CD4-positive, alpha-beta T cell treated with Interleukin-15 for 4 hours (primary cell): ENCODE data around the gene PGS1.
"Not testable (repeated sequence)": the region's sequence is repeated elsewhere in the genome, so short reads cannot be mapped to it uniquely, and the experiment has no call there.

Experiments used
- DNase-seq: peaks from one replicate; pipeline ENCODE4 v3.0.0-alpha.2; 2020; ENCODE audit warnings: low spot score

The PGS1 gene

GRCh38 chr17:78378225-78379130, at the start of gene PGS1:
Gene PGS1 (plus strand): TSS chr17:78378649. CDS start chr17:78378666, 17 bp downstream.
- peak; percentile 77 for DNase-seq

DNA sequence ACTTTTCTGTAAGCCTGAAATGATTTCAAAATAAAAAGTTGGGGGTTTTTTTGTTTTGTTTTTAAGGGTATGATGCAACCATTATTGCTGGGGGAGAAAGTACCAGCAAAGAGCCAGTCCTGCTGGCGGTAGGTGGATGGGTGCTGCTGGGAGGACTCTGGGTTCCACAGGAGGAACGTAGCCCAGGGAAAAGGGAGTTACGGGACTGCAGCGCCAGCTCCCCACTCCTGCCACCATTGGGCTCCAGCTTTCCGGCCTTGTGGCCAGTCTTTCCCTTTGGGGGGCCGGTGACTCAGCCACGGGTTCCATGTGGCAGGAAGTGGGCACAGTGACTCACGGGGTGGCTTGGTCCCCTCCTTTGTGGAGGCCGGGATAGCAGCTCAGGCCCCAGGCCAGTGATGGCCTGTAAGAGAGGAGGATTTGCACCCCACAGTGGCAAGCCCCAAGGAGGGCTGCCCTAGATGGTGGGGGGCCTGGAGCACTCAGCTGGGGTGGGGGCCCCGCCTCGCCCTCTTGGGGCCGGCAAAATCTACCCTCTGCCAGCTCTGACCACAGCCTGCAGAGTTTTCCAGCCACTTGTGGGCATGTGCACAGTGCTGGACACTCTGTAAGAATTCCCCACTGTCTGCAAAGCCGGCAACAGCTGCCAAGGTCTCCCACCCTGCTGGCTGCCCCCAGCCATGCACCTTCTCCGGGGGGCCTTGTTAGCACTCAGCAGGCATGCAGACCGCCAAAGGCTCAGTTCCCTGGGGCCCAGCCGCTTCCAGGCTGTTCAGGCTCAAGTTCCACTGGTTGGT, 49.0 kb upstream of the PGS1 start:
- DNase-seq, result peak; percentile 33

- no peak for DNase-seq
Observed at GRCh38 chr17:78330570-78331224, 47.8 kb upstream of the PGS1 start.

- not testable (repeated sequence) for DNase-seq
Observed at GRCh38 chr17:78331355-78331754, 47.1 kb upstream of the PGS1 start.

DNA sequence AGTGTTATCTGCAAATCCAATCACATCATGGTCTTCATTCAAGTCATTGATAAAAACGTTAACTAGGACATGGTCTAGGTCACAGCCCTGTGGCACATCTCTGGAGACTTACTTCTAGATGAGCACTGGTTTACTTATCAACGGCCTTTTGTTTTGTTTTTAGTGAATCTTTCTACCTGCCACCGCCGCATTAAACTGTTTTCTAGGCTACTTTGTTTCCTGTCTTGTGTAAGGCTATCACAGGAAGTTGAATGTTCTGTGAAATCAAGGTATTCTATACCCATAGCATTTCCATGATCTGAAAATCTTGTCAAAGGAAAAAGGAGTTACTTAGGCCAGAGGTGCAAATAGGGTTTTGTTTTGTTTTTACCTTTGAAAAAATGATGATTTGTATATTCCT, 45.5 kb upstream of the PGS1 start:
- peak; percentile 34 for DNase-seq

- no peak for DNase-seq
Observed at GRCh38 chr17:78335209-78335608, 43.2 kb upstream of the PGS1 start.

- no peak for DNase-seq
Observed at GRCh38 chr17:78337244-78338109, 41.0 kb upstream of the PGS1 start.

DNA sequence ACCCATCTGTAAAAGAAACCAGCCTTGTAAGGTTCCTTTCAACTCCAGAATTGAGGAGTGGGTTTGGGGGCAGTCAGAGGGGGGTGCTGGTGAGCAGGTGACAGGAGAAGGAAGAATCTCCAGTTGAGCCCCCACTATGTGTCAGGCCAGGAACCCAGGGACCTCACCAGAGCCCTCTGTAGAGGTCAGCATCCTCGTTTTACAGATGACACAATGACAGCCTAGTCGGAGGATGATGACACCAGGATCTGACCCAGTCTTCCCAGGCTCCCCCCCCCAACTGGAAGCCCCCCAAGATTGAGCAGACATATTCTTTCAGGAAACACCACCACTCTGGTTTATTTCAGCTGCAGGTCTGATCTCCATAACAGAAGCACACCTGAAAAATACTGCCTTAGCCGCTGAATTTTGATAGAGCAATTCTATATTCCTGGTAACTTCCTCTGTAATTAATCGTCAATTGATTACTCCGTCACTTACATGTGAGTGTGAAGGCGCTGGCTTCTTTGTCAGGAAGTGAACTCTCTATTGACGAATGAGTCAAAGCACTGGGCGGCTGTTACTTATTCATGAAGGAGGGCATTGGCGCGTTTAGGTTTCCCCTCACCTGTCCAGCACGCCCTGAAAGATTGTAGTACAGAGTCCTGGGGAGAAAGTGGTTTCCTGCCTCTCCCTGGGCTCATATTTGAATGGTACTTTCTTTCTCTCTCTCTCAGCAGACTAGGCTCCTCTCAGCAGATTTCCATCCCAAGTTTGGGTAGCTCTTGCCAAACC, 39.8 kb upstream of the PGS1 start:
- DNase-seq, result peak; percentile 67

- no peak for DNase-seq
Observed at GRCh38 chr17:78340183-78340955, 38.1 kb upstream of the PGS1 start.

GRCh38 chr17:78341559-78342448, 36.6 kb upstream of the PGS1 start:
- DNase-seq, result no peak

DNA sequence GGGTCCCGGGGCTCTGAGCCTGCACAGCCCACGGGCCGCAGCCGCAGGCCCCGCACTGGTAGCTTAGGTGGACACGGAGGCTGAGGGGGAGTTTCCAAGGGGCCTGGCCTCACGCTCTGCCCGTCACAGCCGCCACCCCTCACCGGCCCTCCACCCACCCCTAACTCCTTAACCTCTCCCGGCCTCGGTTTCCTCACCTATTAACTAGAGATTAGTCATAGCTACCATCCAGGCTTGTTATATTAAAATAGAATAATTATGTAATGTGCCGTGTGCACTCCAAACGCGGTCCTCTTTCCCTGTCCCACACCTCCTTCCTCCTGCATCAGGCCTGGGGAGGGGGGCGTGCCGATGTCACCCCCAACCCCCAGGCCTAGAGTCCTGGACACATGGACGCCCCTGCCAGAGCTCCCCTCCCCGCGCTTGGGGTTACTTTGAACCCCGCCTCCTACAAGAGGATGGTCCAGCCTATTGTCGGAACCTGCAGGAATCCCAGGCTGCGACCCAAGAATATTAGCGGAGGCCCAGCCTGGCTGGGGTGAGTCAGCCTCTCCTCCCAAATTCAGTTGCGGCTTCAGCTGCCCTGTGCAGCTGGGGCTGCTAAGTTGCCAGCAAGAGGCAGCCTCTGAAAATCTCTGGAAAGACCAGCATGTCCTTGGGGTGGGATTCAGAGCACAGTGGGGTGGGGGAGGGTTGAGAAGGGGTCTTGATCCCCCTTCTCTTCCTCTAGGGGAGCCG, 35.8 kb upstream of the PGS1 start:
- DNase-seq, result no peak

DNA sequence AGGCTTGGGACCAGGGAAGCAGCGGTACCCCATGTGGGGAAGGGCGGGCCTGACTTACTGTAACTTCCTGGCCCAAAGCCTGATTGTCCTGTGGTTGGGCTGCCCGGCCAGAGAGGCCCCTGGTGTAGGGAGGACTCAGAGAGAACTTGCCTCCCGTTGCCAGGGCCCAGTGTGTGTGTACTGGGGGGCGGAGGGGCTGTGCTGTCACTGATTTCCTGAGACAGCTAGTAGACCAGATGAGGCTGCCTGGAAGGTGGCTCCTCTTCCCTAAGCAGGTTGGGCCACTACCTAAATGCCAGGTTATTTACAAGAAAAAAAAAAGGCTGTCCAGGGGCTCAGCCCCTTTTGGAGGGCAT, 35.3 kb upstream of the PGS1 start:
- DNase-seq, result no peak

DNA sequence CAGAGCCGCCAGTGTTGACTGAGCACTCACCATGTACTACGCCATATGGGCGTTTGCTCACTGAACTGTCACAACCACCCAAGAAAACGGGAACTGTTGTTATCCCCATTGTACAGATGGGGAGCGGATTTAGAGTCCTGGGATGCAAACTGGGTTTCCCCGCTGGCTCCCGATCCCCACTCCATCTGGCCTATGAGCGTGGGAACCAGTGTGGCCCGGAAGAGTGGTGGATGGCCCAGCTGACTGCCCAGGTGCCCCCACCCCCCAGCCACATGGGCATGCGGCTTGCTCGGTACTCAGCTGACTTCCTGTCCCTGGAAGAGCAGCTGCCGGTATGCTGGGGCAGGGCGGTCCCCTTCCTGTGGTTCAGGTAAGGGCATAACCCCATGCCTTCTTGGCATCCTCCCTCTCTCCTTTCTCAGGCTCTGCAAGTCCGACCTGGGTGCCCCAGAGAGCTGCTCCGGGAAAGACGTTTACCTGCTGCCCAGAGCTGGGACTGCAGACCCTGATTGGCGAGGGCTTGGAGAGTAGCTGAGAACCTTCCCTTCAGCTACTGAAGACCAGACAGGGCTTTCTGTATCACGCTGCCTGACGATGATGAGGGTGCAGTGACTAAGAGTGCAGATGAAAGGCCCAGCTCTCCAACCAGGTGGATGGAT, 34.8 kb upstream of the PGS1 start:
- DNase-seq, result peak; percentile 77

- no peak for DNase-seq
Observed at GRCh38 chr17:78344666-78345065, 33.8 kb upstream of the PGS1 start.

- DNase-seq, result no peak
Observed at GRCh38 chr17:78345172-78345571, 33.3 kb upstream of the PGS1 start.

- no peak for DNase-seq
Observed at GRCh38 chr17:78345791-78346494, 32.5 kb upstream of the PGS1 start.

- no peak for DNase-seq
Observed at GRCh38 chr17:78346605-78347250, 31.7 kb upstream of the PGS1 start.
